Central memory CD8-positive, alpha-beta T cell (primary cell): ENCODE results near the gene GPR85.
"Not testable (repeated sequence)": the region's sequence is repeated elsewhere in the genome, so short reads cannot be mapped to it uniquely, and the experiment has no call there.

Experiments used
- ATAC-seq: fragments of 150-1000 bp; cut with Tn5 transposase; replicated peaks from 2 replicates; pipeline ENCODE4 v1.10.0; 2022; ENCODE audit warnings: mild to moderate bottlenecking, moderate FRiP score, moderate number of reproducible peaks; ENCODE audit not compliant: poor library complexity, severe bottlenecking; ENCODE audit errors: extremely low read depth
- DNase-seq, 2 donors: peaks; one replicate each; pipeline ENCODE4 v3.0.0; 2021; ENCODE audit warnings: low spot score in 2 of 2
- H3K27ac Mint-ChIP-seq: one replicate; pipeline ENCODE4 v1.8.0; 2022; ENCODE audit warnings: low read depth, mild to moderate bottlenecking, moderate library complexity, mixed read lengths
- H3K27me3 Mint-ChIP-seq: one replicate; pipeline ENCODE4 v1.8.0; 2022; ENCODE audit warnings: mixed read lengths
- H3K36me3 Mint-ChIP-seq: one replicate; pipeline ENCODE4 v1.8.0; 2022; ENCODE audit warnings: mild to moderate bottlenecking, moderate library complexity, mixed read lengths; ENCODE audit not compliant: insufficient read depth
- H3K4me1 Mint-ChIP-seq: one replicate; pipeline ENCODE4 v1.8.0; 2022; ENCODE audit warnings: mixed read lengths
- H3K4me3 Mint-ChIP-seq: one replicate; pipeline ENCODE4 v1.8.0; 2022; ENCODE audit warnings: mild to moderate bottlenecking, moderate library complexity, mixed read lengths
- H3K9me3 Mint-ChIP-seq: one replicate; pipeline ENCODE4 v1.8.0; 2022; ENCODE audit warnings: mixed read lengths

The GPR85 gene

DNA sequence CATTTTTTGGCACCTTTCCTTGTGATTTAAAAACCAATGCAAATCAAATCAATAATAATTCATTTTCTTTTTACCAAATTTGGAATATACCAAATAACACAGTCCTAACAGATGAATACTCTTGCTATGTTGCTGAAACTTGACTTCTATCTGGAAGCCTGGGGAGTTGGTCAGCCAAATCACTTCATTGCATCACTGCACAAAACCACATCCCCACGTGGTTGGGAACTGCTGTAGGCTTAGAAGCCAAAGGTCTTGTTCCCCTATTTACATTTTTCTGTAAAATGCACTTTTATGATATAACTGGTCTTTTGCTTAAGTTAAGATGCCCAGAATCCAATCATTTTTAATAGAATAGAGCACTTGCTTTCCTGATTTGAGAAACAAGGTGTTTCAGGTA is 15.2 kb downstream of the GPR85 start:
- no peak for DNase-seq
- no peak for ATAC-seq
- no peaks in the 10 kb centered on the region for H3K4me1 Mint-ChIP-seq
- H3K36me3 Mint-ChIP-seq = no peaks in the 10 kb centered on the region
- H3K27ac Mint-ChIP-seq = no peak overlapping the region
- H3K9me3 Mint-ChIP-seq = no peaks in the 10 kb centered on the region
- H3K4me3 Mint-ChIP-seq = no peak overlapping the region
- peaks cover 33% of the 10 kb centered on the region for H3K27me3 Mint-ChIP-seq

GRCh38 chr7:113062499-113062898 is 24.1 kb downstream of the GPR85 start:
- no peak for ATAC-seq
- no peak overlapping the region for H3K27ac Mint-ChIP-seq
- no peaks in the 10 kb centered on the region for H3K36me3 Mint-ChIP-seq
- H3K9me3 Mint-ChIP-seq = no peaks in the 10 kb centered on the region
- DNase-seq = no peak
- no peaks in the 10 kb centered on the region for H3K4me1 Mint-ChIP-seq
- no peak overlapping the region for H3K4me3 Mint-ChIP-seq
- H3K27me3 Mint-ChIP-seq = peaks cover 57% of the 10 kb centered on the region

- H3K4me1 Mint-ChIP-seq = no peaks in the 10 kb centered on the region
- peaks cover 1% of the 10 kb centered on the region for H3K36me3 Mint-ChIP-seq
- H3K4me3 Mint-ChIP-seq = no peak overlapping the region
- no peak for ATAC-seq
- H3K27me3 Mint-ChIP-seq = peaks cover 58% of the 10 kb centered on the region
- H3K9me3 Mint-ChIP-seq = no peaks in the 10 kb centered on the region
- no peak for DNase-seq
- H3K27ac Mint-ChIP-seq = no peak overlapping the region
These were observed 26.5 kb downstream of the GPR85 start for GRCh38 chr7:113060100-113060499.

- ATAC-seq = no peak
- no peak for DNase-seq
- Mint-ChIP-seq H3K27me3 (peaks cover 76% of the 10 kb centered on the region), H3K36me3 (peaks cover 1% of the 10 kb centered on the region), H3K9me3 (peaks cover 10% of the 10 kb centered on the region), H3K4me3 (no peak overlapping the region), H3K27ac (no peak overlapping the region), H3K4me1 (no peaks in the 10 kb centered on the region)
These were observed 31.7 kb downstream of the GPR85 start for GRCh38 chr7:113054938-113055337.

DNA sequence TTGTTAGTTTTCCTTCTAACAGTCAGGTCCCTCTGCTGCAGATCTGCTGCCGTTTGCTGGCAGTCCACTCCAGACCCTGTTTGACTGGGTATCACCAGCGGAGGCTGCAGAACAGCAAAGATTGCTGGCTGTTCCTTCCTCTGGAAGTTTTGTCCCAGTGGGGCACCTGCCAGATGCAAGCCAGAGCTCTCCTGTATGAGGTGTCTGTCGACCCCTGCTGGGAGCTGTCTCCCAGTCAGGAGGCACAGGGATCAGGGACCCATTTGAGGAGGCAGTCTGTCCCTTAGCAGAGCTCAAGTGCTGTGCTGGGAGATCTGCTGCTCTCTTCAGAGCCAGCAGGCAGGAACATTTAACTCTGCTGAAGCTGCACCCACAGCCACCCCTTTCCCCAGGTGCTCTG is 32.4 kb downstream of the GPR85 start:
- not testable (repeated sequence) for DNase-seq, ATAC-seq, H3K36me3 Mint-ChIP-seq, H3K27ac Mint-ChIP-seq, H3K9me3 Mint-ChIP-seq, H3K4me1 Mint-ChIP-seq, H3K4me3 Mint-ChIP-seq
- peaks cover 79% of the 10 kb centered on the region for H3K27me3 Mint-ChIP-seq

- H3K27ac Mint-ChIP-seq, H3K4me1 Mint-ChIP-seq: not testable (repeated sequence)
These were observed 37.4 kb downstream of the GPR85 start for GRCh38 chr7:113049221-113049620.

DNA sequence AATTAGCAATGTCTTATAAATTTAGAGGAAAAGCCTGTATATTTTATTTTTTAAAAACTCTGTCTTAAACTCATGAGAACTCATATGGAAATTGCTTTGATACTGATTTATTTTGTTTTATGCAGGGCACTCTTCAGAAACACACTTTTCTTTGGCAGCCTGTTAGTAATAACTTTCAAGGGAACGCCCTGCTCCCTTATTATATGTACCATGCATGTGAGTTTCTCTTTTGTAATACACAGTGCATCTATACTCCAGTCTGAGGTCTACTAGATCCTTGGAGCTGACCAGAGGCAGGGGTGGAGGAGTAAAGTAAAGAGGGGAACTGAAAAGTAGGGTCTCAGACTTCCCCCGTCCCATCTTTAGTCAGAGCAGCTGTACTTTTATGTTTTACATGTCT is 40.2 kb downstream of the GPR85 start:
- H3K27me3 Mint-ChIP-seq = peaks cover 42% of the 10 kb centered on the region
- no peak for DNase-seq
- no peaks in the 10 kb centered on the region for H3K4me1 Mint-ChIP-seq
- H3K9me3 Mint-ChIP-seq = peaks cover 5% of the 10 kb centered on the region
- no peaks in the 10 kb centered on the region for H3K36me3 Mint-ChIP-seq
- H3K4me3 Mint-ChIP-seq = no peak overlapping the region
- no peak for ATAC-seq
- H3K27ac Mint-ChIP-seq = no peak overlapping the region

More at GRCh38 chr7:113049221-113049620, 37.4 kb downstream of the GPR85 start:
- H3K9me3 Mint-ChIP-seq, H3K4me3 Mint-ChIP-seq, ATAC-seq, H3K36me3 Mint-ChIP-seq, DNase-seq: not testable (repeated sequence)
- H3K27me3 Mint-ChIP-seq = peaks cover 42% of the 10 kb centered on the region

- no peaks in the 10 kb centered on the region for H3K36me3 Mint-ChIP-seq
- no peak for DNase-seq
These were observed 41.2 kb downstream of the GPR85 start for GRCh38 chr7:113045379-113045778.

GRCh38 chr7:113044394-113044793 is 42.2 kb downstream of the GPR85 start:
- no peaks in the 10 kb centered on the region for H3K4me1 Mint-ChIP-seq
- H3K9me3 Mint-ChIP-seq = no peaks in the 10 kb centered on the region
- DNase-seq (no peak), ATAC-seq (no peak)
- H3K36me3 Mint-ChIP-seq = no peaks in the 10 kb centered on the region
- peaks cover 40% of the 10 kb centered on the region for H3K27me3 Mint-ChIP-seq
- H3K27ac Mint-ChIP-seq = no peak overlapping the region
- no peak overlapping the region for H3K4me3 Mint-ChIP-seq

More at GRCh38 chr7:113045379-113045778, 41.2 kb downstream of the GPR85 start:
- no peaks in the 10 kb centered on the region for H3K9me3 Mint-ChIP-seq
- no peak overlapping the region for H3K4me3 Mint-ChIP-seq
- no peaks in the 10 kb centered on the region for H3K4me1 Mint-ChIP-seq
- no peak overlapping the region for H3K27ac Mint-ChIP-seq
- ATAC-seq = no peak
- peaks cover 46% of the 10 kb centered on the region for H3K27me3 Mint-ChIP-seq

GRCh38 chr7:113040849-113041248 is 45.8 kb downstream of the GPR85 start:
- Mint-ChIP-seq H3K4me3 (no peak overlapping the region), H3K9me3 (no peaks in the 10 kb centered on the region), H3K27me3 (peaks cover 43% of the 10 kb centered on the region), H3K4me1 (no peaks in the 10 kb centered on the region), H3K36me3 (no peaks in the 10 kb centered on the region), H3K27ac (no peak overlapping the region)
- no peak for DNase-seq
- no peak for ATAC-seq

DNA sequence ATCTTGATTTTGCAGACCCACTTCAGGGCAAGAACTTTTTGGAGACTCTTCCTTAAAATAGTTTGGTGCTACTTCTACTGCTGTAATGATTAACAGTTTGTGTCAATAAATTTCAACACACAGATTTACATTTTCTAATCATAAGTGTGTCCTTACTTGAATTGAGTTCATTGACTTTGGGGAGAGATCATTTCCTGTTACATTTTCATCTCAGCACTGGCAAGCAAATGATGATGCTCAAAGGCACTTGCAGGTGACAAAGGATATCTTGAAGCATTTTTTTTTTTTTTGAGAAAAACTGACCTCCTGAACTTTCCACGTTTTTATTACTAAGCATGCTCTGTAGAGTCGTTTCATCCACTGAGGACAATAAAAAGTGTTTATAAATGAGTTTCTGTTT is 52.7 kb downstream of the GPR85 start:
- DNase-seq (no peak), ATAC-seq (no peak)
- H3K27me3 Mint-ChIP-seq = peaks cover 27% of the 10 kb centered on the region
- no peaks in the 10 kb centered on the region for H3K4me1 Mint-ChIP-seq
- H3K27ac Mint-ChIP-seq = no peak overlapping the region
- no peaks in the 10 kb centered on the region for H3K9me3 Mint-ChIP-seq
- no peaks in the 10 kb centered on the region for H3K36me3 Mint-ChIP-seq
- H3K4me3 Mint-ChIP-seq = no peak overlapping the region
